Neural progenitor cell (in vitro differentiated cells): ENCODE data around the gene LDB2. TPM values are rescaled to one million over a fixed set of nuclear protein-coding genes. Genes with fewer than 3 reads are reported as not detected.
A peak's percentile ranks its signal among the peaks of the same experiment; 100 is the strongest.

Experiments
- DNase-seq: peaks from one replicate; pipeline ENCODE4 v3.0.0-alpha.2; 2016; ENCODE audit warnings: low spot score
- H2AFZ ChIP-seq: fragments of 200-600 bp; sonication (generic); replicated peaks from 2 replicates; pipeline ENCODE4 v1.6.1; 2016; ENCODE audit warnings: antibody characterized with exemption
- H3F3A ChIP-seq: fragments of 200-600 bp; sonication (generic); 2 replicates; pipeline ENCODE4 v1.6.1; 2016; ENCODE audit warnings: antibody characterized with exemption, low read depth
- H3K27ac ChIP-seq: fragments of 200-600 bp; sonication (generic); 2 replicates; pipeline ENCODE4 v1.5.1; 2016; ENCODE audit warnings: mild to moderate bottlenecking
- H3K27me3 ChIP-seq: fragments of 200-600 bp; sonication (generic); 2 replicates; pipeline ENCODE4 v1.6.1; 2016; ENCODE audit warnings: mild to moderate bottlenecking, moderate library complexity
- H3K36me3 ChIP-seq: fragments of 200-600 bp; sonication (generic); 2 replicates; pipeline ENCODE4 v1.5.1; 2016
- H3K4me1 ChIP-seq: fragments of 200-600 bp; sonication (generic); 2 replicates; pipeline ENCODE4 v1.6.1; 2016; ENCODE audit warnings: mixed run types
- H3K4me2 ChIP-seq: fragments of 200-600 bp; sonication (generic); 2 replicates; pipeline ENCODE4 v1.6.1; 2016
- H3K4me3 ChIP-seq: fragments of 200-600 bp; sonication (generic); 2 replicates; pipeline ENCODE4 v1.5.1; 2016
- H3K79me2 ChIP-seq: fragments of 200-600 bp; sonication (generic); 2 replicates; pipeline ENCODE4 v1.6.1; 2016; ENCODE audit warnings: low read depth
- H3K9ac ChIP-seq: fragments of 200-600 bp; sonication (generic); 2 replicates; pipeline ENCODE4 v1.6.1; 2016
- H3K9me3 ChIP-seq: fragments of 200-600 bp; sonication (generic); 2 replicates; pipeline ENCODE4 v1.5.1; 2016; ENCODE audit warnings: low read depth
- H4K20me1 ChIP-seq: fragments of 200-600 bp; sonication (generic); 2 replicates; pipeline ENCODE4 v1.6.1; 2016; ENCODE audit warnings: low read depth
- H3K27ac Mint-ChIP-seq: 3 replicates; pipeline ENCODE4 v1.8.0; 2021; ENCODE audit warnings: mixed read lengths
- H3K27me3 Mint-ChIP-seq: 2 replicates; pipeline ENCODE4 v1.8.0; 2022; ENCODE audit warnings: low read depth, mild to moderate bottlenecking, inconsistent platforms, moderate library complexity, mixed read lengths; ENCODE audit not compliant: insufficient read depth
- H3K36me3 Mint-ChIP-seq: 3 replicates; pipeline ENCODE4 v1.8.0; 2021; ENCODE audit warnings: mixed read lengths
- H3K4me1 Mint-ChIP-seq: 3 replicates; pipeline ENCODE4 v1.8.0; 2021; ENCODE audit warnings: mixed read lengths
- H3K4me3 Mint-ChIP-seq: 3 replicates; pipeline ENCODE4 v1.8.0; 2021; ENCODE audit warnings: mild to moderate bottlenecking, moderate library complexity, mixed read lengths
- H3K9me3 Mint-ChIP-seq: 3 replicates; pipeline ENCODE4 v1.8.0; 2020; ENCODE audit warnings: mixed read lengths
- EZH2 ChIP-seq: fragments of 200-600 bp; sonication (generic); IDR thresholded peaks from 2 replicates; pipeline ENCODE4 v1.6.1; 2017; ENCODE audit warnings: antibody characterized with exemption, mild to moderate bottlenecking, moderate library complexity
- EZH2phosphoT487 ChIP-seq: fragments of 200-600 bp; sonication (generic); IDR thresholded peaks from 2 replicates; pipeline ENCODE4 v1.6.1; 2017; ENCODE audit warnings: antibody characterized with exemption
- total RNA-seq: library from RNA; depleted of rRNA; stranded (reverse); fragments of >200 nt; gene quantifications from 2 replicates; pipeline ENCODE4 v1.2.3, GENCODE V29; 2015; ENCODE audit warnings: low replicate concordance
- TF ChIP-seq, protein P1 (sequence below): fragments of 200-600 bp; sonication (generic); IDR thresholded peaks from 2 replicates; pipeline ENCODE4 v1.5.1; 2017; ENCODE audit warnings: antibody characterized with exemption, mild to moderate bottlenecking

LDB2 gene
- total RNA-seq, 1 donor from 2014 or later: 24.3 TPM

DNA sequence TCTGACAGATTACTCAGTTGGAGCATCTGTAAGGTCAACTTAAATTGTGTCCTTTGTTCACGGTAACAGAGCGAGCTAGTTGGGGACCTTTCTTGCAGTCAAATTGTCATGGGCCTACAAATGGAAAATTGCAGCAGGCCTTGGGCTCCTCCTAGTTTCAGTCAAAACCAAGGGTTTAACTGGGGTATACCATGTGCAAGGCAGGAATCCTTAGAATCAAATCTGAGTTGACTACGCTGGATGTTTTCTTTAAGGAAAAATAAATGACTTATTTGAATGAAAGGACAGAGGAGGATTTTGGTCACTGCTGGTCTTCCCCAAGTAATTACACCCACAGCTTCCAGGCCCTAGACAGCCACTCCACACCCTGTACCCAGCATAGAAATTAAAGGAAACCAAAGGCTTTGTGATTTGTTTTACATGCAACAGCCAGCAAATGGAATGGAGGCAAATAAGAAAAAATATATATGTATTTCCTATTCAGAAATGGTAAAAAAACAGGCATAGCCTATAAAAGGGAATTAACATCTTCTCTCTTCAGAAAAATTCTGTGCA is 307.1 kb downstream of the LDB2 start:
- H3K4me1 ChIP-seq: peaks cover 48% of the 10 kb centered on the region
- H3K27me3 ChIP-seq: no peaks in the 10 kb centered on the region
- H3K9me3 ChIP-seq: no peaks in the 10 kb centered on the region
- no peaks in the 10 kb centered on the region for H3K79me2 ChIP-seq
- peaks cover 2% of the 10 kb centered on the region for H3K9me3 Mint-ChIP-seq
- peaks cover 73% of the 10 kb centered on the region for H3K4me1 Mint-ChIP-seq
- no peak overlapping the region for H2AFZ ChIP-seq
- H3K27me3 Mint-ChIP-seq: no peaks in the 10 kb centered on the region
- peaks cover 6% of the 10 kb centered on the region for H3K36me3 Mint-ChIP-seq
- peak overlapping the region; percentile 16 for H3K4me3 ChIP-seq
- no peaks in the 10 kb centered on the region for H4K20me1 ChIP-seq
- peaks cover 19% of the 10 kb centered on the region for H3F3A ChIP-seq
- no peaks in the 10 kb centered on the region for H3K36me3 ChIP-seq
- H3K27ac ChIP-seq: peak overlapping the region; percentile 75
- TF ChIP-seq, protein P1, sequence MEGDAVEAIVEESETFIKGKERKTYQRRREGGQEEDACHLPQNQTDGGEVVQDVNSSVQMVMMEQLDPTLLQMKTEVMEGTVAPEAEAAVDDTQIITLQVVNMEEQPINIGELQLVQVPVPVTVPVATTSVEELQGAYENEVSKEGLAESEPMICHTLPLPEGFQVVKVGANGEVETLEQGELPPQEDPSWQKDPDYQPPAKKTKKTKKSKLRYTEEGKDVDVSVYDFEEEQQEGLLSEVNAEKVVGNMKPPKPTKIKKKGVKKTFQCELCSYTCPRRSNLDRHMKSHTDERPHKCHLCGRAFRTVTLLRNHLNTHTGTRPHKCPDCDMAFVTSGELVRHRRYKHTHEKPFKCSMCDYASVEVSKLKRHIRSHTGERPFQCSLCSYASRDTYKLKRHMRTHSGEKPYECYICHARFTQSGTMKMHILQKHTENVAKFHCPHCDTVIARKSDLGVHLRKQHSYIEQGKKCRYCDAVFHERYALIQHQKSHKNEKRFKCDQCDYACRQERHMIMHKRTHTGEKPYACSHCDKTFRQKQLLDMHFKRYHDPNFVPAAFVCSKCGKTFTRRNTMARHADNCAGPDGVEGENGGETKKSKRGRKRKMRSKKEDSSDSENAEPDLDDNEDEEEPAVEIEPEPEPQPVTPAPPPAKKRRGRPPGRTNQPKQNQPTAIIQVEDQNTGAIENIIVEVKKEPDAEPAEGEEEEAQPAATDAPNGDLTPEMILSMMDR: no peak
- TF ChIP-seq EZH2 (no peak), EZH2phosphoT487 (no peak)
- peak overlapping the region; percentile 51 for H3K4me3 Mint-ChIP-seq
- peak overlapping the region; percentile 94 for H3K27ac Mint-ChIP-seq
- H3K9ac ChIP-seq: no peak overlapping the region
- peak; percentile 20 for DNase-seq
- peak overlapping the region; percentile 68 for H3K4me2 ChIP-seq

DNA sequence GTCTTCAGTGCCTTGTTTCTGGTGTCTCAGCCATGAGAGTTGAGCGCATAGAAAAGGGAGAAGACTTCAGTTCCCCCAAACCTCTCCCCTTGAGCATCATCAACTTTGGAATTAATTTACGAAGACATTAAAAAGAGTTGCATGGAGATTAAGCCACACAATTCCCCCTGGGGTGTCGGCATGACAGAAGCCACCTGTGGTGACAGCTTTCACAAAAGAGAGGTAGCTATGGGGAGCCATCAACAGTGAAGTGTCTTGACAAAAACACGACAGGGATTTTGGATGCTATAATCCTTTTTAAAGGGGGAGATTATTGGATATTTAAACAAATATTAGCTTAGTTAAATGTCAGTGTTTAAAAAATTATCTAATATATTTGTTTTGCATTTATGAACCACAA is 307.6 kb downstream of the LDB2 start:
- no peaks in the 10 kb centered on the region for H3K79me2 ChIP-seq
- H3K36me3 ChIP-seq: no peaks in the 10 kb centered on the region
- H3K4me3 ChIP-seq: no peak overlapping the region
- H3K27ac ChIP-seq: peak overlapping the region; percentile 75
- H3K4me1 ChIP-seq: peaks cover 46% of the 10 kb centered on the region
- Mint-ChIP-seq H3K9me3 (peaks cover 2% of the 10 kb centered on the region), H3K27me3 (no peaks in the 10 kb centered on the region), H3K27ac (peak overlapping the region; percentile 94), H3K4me1 (peaks cover 73% of the 10 kb centered on the region), H3K4me3 (no peak overlapping the region), H3K36me3 (peaks cover 4% of the 10 kb centered on the region)
- H3K9me3 ChIP-seq: no peaks in the 10 kb centered on the region
- peak; percentile 26 for DNase-seq
- H3F3A ChIP-seq: peaks cover 19% of the 10 kb centered on the region
- peak overlapping the region; percentile 68 for H3K4me2 ChIP-seq
- no peak overlapping the region for H2AFZ ChIP-seq
- H3K9ac ChIP-seq: no peak overlapping the region
- H3K27me3 ChIP-seq: no peaks in the 10 kb centered on the region
- TF ChIP-seq EZH2: no peak
- no peak for TF ChIP-seq EZH2phosphoT487
- TF ChIP-seq, protein P1: no peak
- no peaks in the 10 kb centered on the region for H4K20me1 ChIP-seq

DNA sequence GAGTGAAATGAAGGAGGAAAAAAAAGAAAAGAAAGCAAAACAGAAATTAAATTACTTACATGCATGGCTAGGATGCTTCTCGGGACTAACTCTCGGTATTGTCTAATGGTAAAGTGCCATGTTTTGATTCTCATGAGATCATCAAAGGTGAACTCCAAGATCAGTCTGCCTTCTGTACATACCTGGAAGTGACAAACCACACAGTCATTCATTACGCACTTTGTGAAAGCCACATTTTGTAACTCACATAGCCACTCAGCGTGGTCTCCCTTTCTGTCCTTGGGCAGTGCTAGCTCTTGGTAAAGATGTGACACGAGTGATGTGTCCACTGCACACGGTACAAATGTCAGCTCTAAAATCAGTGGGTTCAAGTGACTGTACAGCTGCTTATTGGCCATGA is 309.8 kb downstream of the LDB2 start:
- peaks cover 61% of the 10 kb centered on the region for H3K4me1 Mint-ChIP-seq
- peak overlapping the region; percentile 35 for H3K27ac Mint-ChIP-seq
- Histone ChIP-seq H3K27me3 (no peaks in the 10 kb centered on the region), H3F3A (peaks cover 19% of the 10 kb centered on the region), H3K36me3 (no peaks in the 10 kb centered on the region), H3K4me1 (peaks cover 38% of the 10 kb centered on the region), H3K9me3 (no peaks in the 10 kb centered on the region), H3K4me2 (no peak overlapping the region), H3K27ac (no peak overlapping the region), H4K20me1 (no peaks in the 10 kb centered on the region), H3K9ac (no peak overlapping the region), H3K79me2 (no peaks in the 10 kb centered on the region), H2AFZ (no peak overlapping the region), H3K4me3 (no peak overlapping the region)
- TF ChIP-seq EZH2: no peak
- TF ChIP-seq, protein P1: no peak
- TF ChIP-seq EZH2phosphoT487: no peak
- no peaks in the 10 kb centered on the region for H3K9me3 Mint-ChIP-seq
- DNase-seq: no peak
- no peaks in the 10 kb centered on the region for H3K27me3 Mint-ChIP-seq
- peaks cover 10% of the 10 kb centered on the region for H3K36me3 Mint-ChIP-seq
- H3K4me3 Mint-ChIP-seq: no peak overlapping the region
